ENCODE measurements around the gene LGALS3BP.
A peak's percentile ranks its signal among the peaks of the same experiment; 100 is the strongest.

Gene LGALS3BP

DNA sequence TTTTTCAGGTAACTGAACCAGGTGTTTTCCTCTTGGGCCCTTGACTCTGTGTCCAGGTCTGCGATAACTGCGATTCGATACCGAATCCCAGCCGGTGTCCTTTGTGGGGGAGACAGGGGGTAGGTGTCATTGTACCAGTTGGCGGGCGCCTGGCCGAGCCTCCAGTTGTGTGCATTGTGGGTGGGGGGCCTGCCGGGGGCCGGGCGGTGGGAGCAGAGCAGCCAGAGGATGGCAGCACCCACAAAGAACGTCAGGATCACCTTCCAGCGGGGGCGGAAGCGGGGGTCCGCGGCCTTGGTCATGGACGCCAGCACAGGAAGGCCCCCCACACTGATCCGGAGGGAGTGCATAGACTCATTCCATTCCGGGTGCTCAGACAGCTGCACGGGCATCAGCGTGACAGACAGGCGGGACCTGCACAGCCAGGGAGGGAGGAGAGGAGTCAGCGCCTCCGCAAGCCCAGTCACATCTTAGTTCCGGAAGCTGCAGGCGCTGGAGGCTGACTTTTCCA lies 17.6 kb upstream of the LGALS3BP start:
- H3K4me3 ChIP-seq (ENCODE audit: low read depth, low read length): peak overlapping the region; percentile 41; the same call in 1 of the 2 replicates
- no peak for TF ChIP-seq CTCF (IDR thresholded peaks at IDR 0.05; ENCODE audit: control insufficient read depth, extremely low read depth, insufficient read depth)
- no peak for DNase-seq (ENCODE audit: low read depth)

DNA sequence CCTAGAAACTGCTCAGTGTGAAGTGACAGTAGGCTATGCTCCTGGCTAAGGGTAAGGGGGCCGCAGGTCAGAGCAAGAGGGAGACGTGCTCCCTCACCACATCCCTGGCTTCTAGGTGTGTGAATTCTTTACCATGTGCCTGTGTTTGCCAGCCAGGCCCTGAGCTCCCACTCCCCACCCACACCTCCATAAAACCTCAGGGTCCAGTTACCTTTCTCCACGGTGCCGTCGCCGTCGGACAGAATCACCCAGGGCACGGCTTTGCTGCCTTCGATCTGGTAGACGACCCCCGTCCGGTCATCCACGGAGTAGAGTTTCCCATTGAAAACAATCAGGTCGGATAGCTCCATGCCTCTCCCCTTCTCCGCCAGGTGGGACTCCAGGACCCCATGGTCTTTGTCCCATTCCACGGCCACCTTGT lies 17.1 kb upstream of the LGALS3BP start:
- TF ChIP-seq CTCF (IDR thresholded peaks at IDR 0.05; ENCODE audit: control insufficient read depth, extremely low read depth, insufficient read depth): no peak
- peak overlapping the region; percentile 41; the same call in 1 of the 2 replicates for H3K4me3 ChIP-seq (ENCODE audit: low read depth, low read length)
- no peak for DNase-seq (ENCODE audit: low read depth)

- peak; percentile 91 for DNase-seq (ENCODE audit: low read depth)
- peak overlapping the region; percentile 41 for H3K4me3 ChIP-seq (ENCODE audit: low read depth, low read length)
- no peak for TF ChIP-seq CTCF (IDR thresholded peaks at IDR 0.05; ENCODE audit: control insufficient read depth, extremely low read depth, insufficient read depth)
Observed at GRCh38 chr17:78995761-78996451, 16.2 kb upstream of the LGALS3BP start.

DNA sequence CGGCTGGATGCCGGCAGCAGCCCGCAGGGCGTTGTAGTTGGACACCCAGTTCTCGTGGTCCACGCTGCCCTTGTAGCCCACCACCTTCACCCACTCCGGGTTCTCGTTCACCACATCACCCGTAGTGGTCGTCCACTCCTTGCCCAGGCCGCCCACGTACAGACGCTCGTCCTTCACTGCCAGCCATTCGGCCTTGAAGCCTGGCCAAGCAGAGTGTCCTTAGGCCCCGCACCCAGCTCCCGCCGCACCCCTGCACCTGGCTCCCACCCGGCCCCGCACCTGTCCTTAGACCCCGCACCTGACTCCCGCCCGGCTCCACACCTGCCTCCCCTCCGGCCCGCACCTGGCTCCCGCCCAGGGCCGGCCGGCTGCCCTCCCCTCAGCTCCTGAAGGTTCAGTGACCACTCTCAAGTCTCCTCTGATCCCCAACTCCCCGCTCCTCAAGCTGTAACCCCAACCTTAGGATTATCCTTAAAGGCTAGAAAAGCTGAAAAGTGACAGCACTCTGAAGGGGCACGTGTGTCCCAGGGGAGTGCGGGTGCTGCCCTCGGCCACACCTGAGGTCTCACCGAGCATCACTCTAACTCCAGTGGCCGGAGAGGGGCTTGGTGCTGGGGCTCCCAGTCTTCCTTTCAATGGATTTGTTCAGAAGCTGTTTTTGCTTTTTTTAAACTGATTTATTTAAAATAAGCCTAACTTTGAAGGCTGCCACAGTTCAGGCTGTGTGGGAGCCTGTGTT lies 15.5 kb upstream of the LGALS3BP start:
- H3K4me3 ChIP-seq (ENCODE audit: low read depth, low read length): peak overlapping the region; percentile 41
- no peak for DNase-seq (ENCODE audit: low read depth)
- TF ChIP-seq CTCF (IDR thresholded peaks at IDR 0.05; ENCODE audit: control insufficient read depth, extremely low read depth, insufficient read depth): no peak

DNA sequence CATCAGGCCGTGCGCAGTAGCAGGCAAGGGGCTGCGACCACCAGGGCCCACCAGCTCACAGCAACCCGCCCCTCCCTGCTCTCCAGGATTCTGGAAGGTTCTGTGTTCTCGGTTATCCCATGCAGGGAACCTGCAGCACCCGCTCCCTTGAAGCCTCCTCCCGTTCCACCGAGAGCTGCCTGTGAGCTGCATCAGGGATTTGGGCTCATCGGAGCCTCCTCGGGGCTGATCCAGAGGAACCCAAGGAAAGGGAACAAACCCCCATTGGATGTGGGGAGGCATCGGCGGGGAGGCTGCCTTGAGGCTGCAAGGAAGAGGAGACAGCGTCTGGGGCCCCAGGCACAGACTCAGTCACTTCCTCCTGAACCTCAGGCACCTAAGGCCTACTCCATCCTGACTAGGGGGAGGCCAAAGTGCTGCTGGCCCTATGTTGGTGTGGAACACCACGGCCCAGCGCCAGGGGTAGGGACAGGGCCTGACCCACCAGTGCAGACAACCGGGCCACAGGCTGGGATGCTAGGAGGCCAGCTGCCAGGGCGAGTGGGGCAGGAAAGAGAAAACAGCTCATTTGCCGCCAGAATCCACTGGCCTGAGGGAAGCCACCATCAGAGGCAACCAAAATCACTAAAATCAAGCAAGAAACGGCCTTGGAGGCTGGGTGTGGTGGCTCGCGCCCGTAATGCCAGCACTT lies 14.4 kb upstream of the LGALS3BP start:
- H3K4me3 ChIP-seq (ENCODE audit: low read depth, low read length): no peak overlapping the region
- no peak for DNase-seq (ENCODE audit: low read depth)

More for the DNA sequence above, 14.4 kb upstream of the LGALS3BP start:
- no peak for TF ChIP-seq CTCF (IDR thresholded peaks at IDR 0.05; ENCODE audit: control insufficient read depth, extremely low read depth, insufficient read depth)

Measured in LNCaP clone FGC (cell line).